ENCODE data around the gene EFCAB14. TPM values are rescaled to one million over a fixed set of nuclear protein-coding genes. Genes with fewer than 3 reads are reported as not detected.
A peak's percentile ranks its signal among the peaks of the same experiment; 100 is the strongest.

The EFCAB14 gene
- total and polyA plus RNA-seq, 9 of the 15 experiments (the other 6 are each of a cell fraction or from before 2014, with no cell fraction given) = 7.3 to 49.0 (median 37.3) TPM

DNA sequence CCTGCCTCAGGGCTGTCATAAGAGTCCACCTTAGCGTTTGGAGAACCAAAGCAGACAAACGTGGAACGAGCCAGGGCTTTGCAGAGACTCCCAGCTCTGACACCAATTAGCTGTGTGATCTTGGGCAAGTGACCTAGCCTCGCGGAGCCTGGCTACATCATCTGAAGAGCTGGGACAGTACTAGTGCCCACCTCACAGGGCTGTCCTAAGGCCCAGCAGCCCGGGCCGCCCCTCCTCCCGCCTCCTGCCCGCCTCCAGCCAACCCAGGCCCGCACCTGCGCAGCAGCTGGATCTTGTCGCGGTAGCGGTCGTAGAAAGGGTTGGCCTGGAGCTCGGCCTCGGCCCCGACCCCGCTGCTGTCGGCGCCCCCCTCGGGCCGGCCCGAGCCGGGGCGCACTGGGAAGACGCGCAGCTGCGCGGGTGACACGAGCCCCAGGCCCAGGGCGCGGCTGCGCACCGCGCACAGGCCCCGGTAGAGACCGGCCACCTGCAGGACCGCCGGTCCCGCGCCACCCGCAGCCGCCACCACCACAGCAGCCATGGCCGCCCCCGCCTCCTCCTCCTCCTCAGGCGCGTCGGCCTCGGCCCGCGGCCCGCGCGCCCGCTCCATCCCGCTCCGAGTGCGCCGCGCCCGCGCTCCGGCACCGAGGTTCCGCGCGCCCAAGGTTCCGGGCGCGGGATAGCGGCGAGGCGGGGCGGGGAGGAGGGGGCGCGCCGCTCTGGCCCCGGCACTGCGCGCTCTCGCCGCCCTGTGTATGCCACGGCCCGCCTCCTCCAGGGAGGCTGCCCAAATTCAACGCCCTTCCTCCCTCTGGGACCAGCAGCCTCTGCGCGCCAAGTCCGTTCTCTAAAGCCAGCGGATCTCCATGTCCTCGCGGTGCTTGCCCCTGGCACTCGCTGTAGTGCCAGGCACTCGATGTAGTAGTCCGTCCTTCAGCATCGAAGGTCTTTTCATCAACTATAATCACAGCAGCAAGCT is 50.8 kb downstream of the EFCAB14 start, which contains the start of gene ATPAF1:
Gene ATPAF1 (minus strand): TSS at position 583 of the 979 bp plus-strand sequence. CDS start 42 bp downstream, at position 541.
- ChIA-PET CTCF (ENCODE audit: low intra/inter-chr PET ratio) (interaction anchor here (0.6 kb wide), 1 partner anchor 12 kb away, joined by 4 read pairs; no protein-coding TSS in a partner anchor), POLR2A (interaction anchor here (0.6 to 1.9 kb wide), 12 partner anchors 8 to 512 kb away, joined by 3 to 7 read pairs (median 4); no protein-coding TSS in a partner anchor)
- Histone ChIP-seq H3K9me1 (ENCODE audit: control insufficient read depth, insufficient read depth, low read length) (peaks cover 6% of the 10 kb centered on the region), H3K27me3 (ENCODE audit: control insufficient read depth in 2 of 2, insufficient read depth in 2 of 2, low read length in 2 of 2) (no peaks in the 10 kb centered on the region), H3K4me1 (replicated peaks in 1 of 2; ENCODE audit: control insufficient read depth in 2 of 2, insufficient read depth in 2 of 2, low read length in 2 of 2) (peaks cover 11 to 17% of the 10 kb centered on the region in 2 experiments; a peak in 4 of 5 replicates), H4K20me1 (replicated peaks; ENCODE audit: control insufficient read depth, insufficient read depth, low read length) (no peaks in the 10 kb centered on the region), H3K4me2 (ENCODE audit: insufficient read depth, low read length) (peak within 1 kb of the TSS; percentile 85), H2AFZ (ENCODE audit: low read depth, low read length) (peak within 1 kb of the TSS; percentile 76), H3K79me2 (ENCODE audit: control insufficient read depth, insufficient read depth, low read length) (peaks cover 13% of the 10 kb centered on the region), H3K9me3 (replicated peaks; ENCODE audit: control insufficient read depth, insufficient read depth, low read depth, low read length) (no peaks in the 10 kb centered on the region), H3K9ac (ENCODE audit: insufficient read depth in 1 of 2, low read depth in 2 of 2, low read length in 2 of 2) (peak within 1 kb of the TSS; percentile 63 to 90), H3K27ac (ENCODE audit: extremely low read depth, low read depth, low read length) (peak within 1 kb of the TSS; percentile 44; the same call in 2 of the 3 replicates), H3K4me3 (peak within 1 kb of the TSS; percentile 67), H3K36me3 (ENCODE audit: control insufficient read depth, insufficient read depth, low read length) (peaks cover 12% of the 10 kb centered on the region)
- ATAC-seq = peak; percentile 91
- WGBS (ENCODE audit: insufficient coverage, low coverage, missing lambda C conversion rate) = 47% methylated on average over 46 of the region's 96 CpGs
- BruUV-seq (replicated peaks) = no TSS peak
- no peak for FAIRE-seq
- intact Hi-C loops (cut with micrococcal nuclease) = no loop called here
- in situ Hi-C loops (cut with MboI) = no loop called here
- peak; percentile 66 to 81 (median 74) for DNase-seq (ENCODE audit: extremely low read depth in 1 of 4, low spot score in 3 of 4)
- TF ChIP-seq, protein P1, sequence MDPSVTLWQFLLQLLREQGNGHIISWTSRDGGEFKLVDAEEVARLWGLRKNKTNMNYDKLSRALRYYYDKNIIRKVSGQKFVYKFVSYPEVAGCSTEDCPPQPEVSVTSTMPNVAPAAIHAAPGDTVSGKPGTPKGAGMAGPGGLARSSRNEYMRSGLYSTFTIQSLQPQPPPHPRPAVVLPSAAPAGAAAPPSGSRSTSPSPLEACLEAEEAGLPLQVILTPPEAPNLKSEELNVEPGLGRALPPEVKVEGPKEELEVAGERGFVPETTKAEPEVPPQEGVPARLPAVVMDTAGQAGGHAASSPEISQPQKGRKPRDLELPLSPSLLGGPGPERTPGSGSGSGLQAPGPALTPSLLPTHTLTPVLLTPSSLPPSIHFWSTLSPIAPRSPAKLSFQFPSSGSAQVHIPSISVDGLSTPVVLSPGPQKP (CRISPR knock-in tag; IDR thresholded peaks at IDR 0.05) = no peak
- TF ChIP-seq STAT5A (IDR thresholded peaks at IDR 0.05; ENCODE audit: borderline replicate concordance, low read length) = no peak
- no peak for TF ChIP-seq NFATC3 (IDR thresholded peaks at IDR 0.05)
- peak; percentile 72 for TF ChIP-seq CCNT2 (IDR thresholded peaks at IDR 0.05; ENCODE audit: borderline replicate concordance, extremely low read depth, insufficient read length, low read depth, low read length)
- peak; percentile 87; the same call in 1 of the 2 replicates for TF ChIP-seq ZC3H11A (IDR thresholded peaks at IDR 0.05; ENCODE audit: low read depth, low read length)
- peak; percentile 78; the same call in 1 of the 2 replicates for TF ChIP-seq GATAD2B (IDR thresholded peaks at IDR 0.05; ENCODE audit: borderline replicate concordance)
- TF ChIP-seq BCL6 (CRISPR knock-in tag; IDR thresholded peaks at IDR 0.05) = no peak
- TF ChIP-seq MEF2D (tag; conservative IDR thresholded peaks at IDR 0.05; ENCODE audit: low read depth) = no peak
- peak; percentile 60 for TF ChIP-seq KDM5B (IDR thresholded peaks at IDR 0.05; ENCODE audit: insufficient replicate concordance, low read depth, low read length)
- peak; percentile 88 for TF ChIP-seq RB1 (IDR thresholded peaks at IDR 0.05; ENCODE audit: low read depth)
- peak; percentile 55; the same call in 1 of the 2 replicates for TF ChIP-seq POLR2AphosphoS5 (IDR thresholded peaks at IDR 0.05; ENCODE audit: control insufficient read depth, insufficient read depth, low read depth, low read length)
- TF ChIP-seq SMAD4 (CRISPR knock-in tag; conservative IDR thresholded peaks at IDR 0.05) = peak; percentile 68; the same call in 1 of the 2 replicates
- peak; percentile 60 to 88 (median 80) for TF ChIP-seq YY1 (IDR thresholded peaks at IDR 0.05; ENCODE audit: borderline replicate concordance in 1 of 3, control insufficient read depth in 1 of 3, extremely low read depth in 1 of 3, insufficient read depth in 3 of 3, insufficient read length in 1 of 3, insufficient replicate concordance in 2 of 3, low read depth in 1 of 3, low read length in 2 of 3)
- no peak for TF ChIP-seq RHOXF2B (CRISPR knock-in tag; conservative IDR thresholded peaks at IDR 0.05)
- TF ChIP-seq, protein P2, sequence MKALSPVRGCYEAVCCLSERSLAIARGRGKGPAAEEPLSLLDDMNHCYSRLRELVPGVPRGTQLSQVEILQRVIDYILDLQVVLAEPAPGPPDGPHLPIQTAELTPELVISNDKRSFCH (CRISPR knock-in tag; IDR thresholded peaks at IDR 0.05) = no peak
- TF ChIP-seq, protein P2 (tag; IDR thresholded peaks at IDR 0.05) = peak; percentile 11; the same call in 1 of the 2 replicates
- TF ChIP-seq JUND (IDR thresholded peaks at IDR 0.05; ENCODE audit: borderline replicate concordance, low read depth, low read length) = no peak
- no peak for TF ChIP-seq JUND (tag; IDR thresholded peaks at IDR 0.05; ENCODE audit: borderline replicate concordance, low read depth, low read length)
- TF ChIP-seq FOSL1 (tag; conservative IDR thresholded peaks at IDR 0.05) = 0 out of 2 replicates have a peak, but pooled peaks have one; percentile 17

All from K562 (cell line).